Heart right ventricle (tissue), 16 donors: ENCODE data around the gene FAM13B. TPM values are rescaled to one million over a fixed set of nuclear protein-coding genes. Genes with fewer than 3 reads are reported as not detected.
A peak's percentile ranks its signal among the peaks of the same experiment; 100 is the strongest.

Source experiments
- ATAC-seq, 8 donors: fragments of 200-7000 bp; cut with Tn5 transposase; one replicate each; pipeline ENCODE4 v1.9.1; 2020; ENCODE audit warnings: mild to moderate bottlenecking in 8 of 8, moderate library complexity in 8 of 8, moderate number of reproducible peaks in 1 of 8
- DNase-seq, 2 donors: peaks; one replicate each; pipeline ENCODE4 v3.0.0-alpha.2; 2020
- H3K27ac ChIP-seq, 10 donors: fragments of 200-600 bp; sonication (generic) in 2 of 10; one replicate each; pipeline versions ENCODE4 v1.5.0 to v1.8.0; 2020 to 2022; ENCODE audit warnings: mild to moderate bottlenecking in 3 of 10
- H3K27me3 ChIP-seq, 7 donors: fragments of 200-600 bp; one replicate each; pipeline ENCODE4 v1.8.0; 2021 to 2022; ENCODE audit warnings: mild to moderate bottlenecking in 2 of 7
- H3K36me3 ChIP-seq, 9 donors: fragments of 200-600 bp; sonication (generic) in 1 of 9; one replicate each; pipeline versions ENCODE4 v1.5.0 to v1.8.0; 2020 to 2022; ENCODE audit warnings: mild to moderate bottlenecking in 2 of 9
- H3K4me1 ChIP-seq, 9 donors: fragments of 200-600 bp; sonication (generic) in 1 of 9; one replicate each; pipeline versions ENCODE4 v1.5.0 to v1.8.0; 2020 to 2022; ENCODE audit warnings: mild to moderate bottlenecking in 4 of 9
- H3K4me3 ChIP-seq, 10 donors: fragments of 200-600 bp; sonication (generic) in 2 of 10; one replicate each; pipeline versions ENCODE4 v1.5.0 to v1.8.0; 2020 to 2022; ENCODE audit warnings: mild to moderate bottlenecking in 7 of 10, moderate library complexity in 2 of 10
- H3K9me3 ChIP-seq, 11 donors: fragments of 200-600 bp in 10 of 11; sonication (generic) in 2 of 11; one replicate each; pipeline versions ENCODE4 v1.5.0 to v1.8.0; 2013 to 2022; ENCODE audit warnings: mild to moderate bottlenecking in 2 of 11, control low read depth in 1 of 11, moderate library complexity in 1 of 11
- WGBS, 2 donors: extraction: QIAGEN DNeasy Blood & Tissue Kit; methylation state at CpG; one replicate each; pipeline ENCODE4 v1.1.7; 2013; ENCODE audit warnings: inconsistent platforms in 1 of 2; 5-methylcytosine and 5-hydroxymethylcytosine counted together
- intact Hi-C, 10 donors: fragments of 100-400 bp; cut with DNase I; formaldehyde crosslinking; loops; one replicate each; pipeline versions ENCODE4 v1.11.1 to v1.14.2; 2022
- polyA plus RNA-seq, 2 donors: library from polyadenylated mRNA; stranded (reverse); fragments of 200-250 nt; gene quantifications; one replicate each; pipeline ENCODE4 v1.2.3, GENCODE V29; 2013
- total RNA-seq, 10 donors: library from RNA; stranded (reverse); fragmentation: NEBNext Ultra II Directional in 3 of 10; extraction: Animal tissue kit (Norgen Biotek cat#: 25700) in 3 of 10; gene quantifications; one replicate each; pipeline versions ENCODE4 v1.2.1 to v1.2.4, GENCODE V29; 2021 to 2023
- TF ChIP-seq, protein P1 (sequence below), 9 donors: fragments of 200-600 bp; sonication (generic) in 2 of 9; IDR thresholded peaks; one replicate each; pipeline versions ENCODE4 v1.5.0 to v1.8.0; 2021 to 2022; ENCODE audit warnings: antibody characterized with exemption in 9 of 9, mild to moderate bottlenecking in 5 of 9, moderate library complexity in 1 of 9
- donor health status: Arrhythmogenic right ventricular cardiomyopathy.
- donor health status: ischemic (EF 13 %, LVEDD 7.1; RV severe dilation, severe dysfunction).
- donor health status: healthy with polysubstance abuse.
- donor health status: DM: no; HTN: yes; CAD: no.
- donor health status: DM: no; HTN: no; CAD: no.
- donor health status: ischemic (EF 25% LVEDD 6.9; RV normal size, moderate dysfunction).
- donor health status: ischemic (EF 25% LVEDD 5.7; RV mildly dilated, moderate dysfunction).
- donor health status: healthy.
- donor health status: DM: yes; HTN: yes; CAD: no.
- donor health status: Ischemic cardiomyopathy.
- donor health status: ischemic (EF 35%, LVEDD 5.7; RV mildly dilated, moderate dysfunction).
- donor health status: nonischemic (EF 11% LVEDD 7.7; RV severe dilation, severe dysfunction).
- donor health status: DM: yes; HTN: yes; CAD: no.
- donor health status: PGD.
- donor health status: ischemic (EF 29% LVEDD 5.4; RV normal size, mild dysfunction).
- donor health status: nonischemic (EF 23%, LVEDD 6.1; RV moderate dilation, normal function).

FAM13B gene
- total and polyA plus RNA-seq, 12 donors = 8.8 to 47.4 (median 31.6) TPM

GRCh38 chr5:138011991-138012390 lies 20.9 kb downstream of the FAM13B start:
- H3K27ac ChIP-seq = no peak overlapping the region
- no peaks in the 10 kb centered on the region for H3K4me1 ChIP-seq
- TF ChIP-seq, protein P1, sequence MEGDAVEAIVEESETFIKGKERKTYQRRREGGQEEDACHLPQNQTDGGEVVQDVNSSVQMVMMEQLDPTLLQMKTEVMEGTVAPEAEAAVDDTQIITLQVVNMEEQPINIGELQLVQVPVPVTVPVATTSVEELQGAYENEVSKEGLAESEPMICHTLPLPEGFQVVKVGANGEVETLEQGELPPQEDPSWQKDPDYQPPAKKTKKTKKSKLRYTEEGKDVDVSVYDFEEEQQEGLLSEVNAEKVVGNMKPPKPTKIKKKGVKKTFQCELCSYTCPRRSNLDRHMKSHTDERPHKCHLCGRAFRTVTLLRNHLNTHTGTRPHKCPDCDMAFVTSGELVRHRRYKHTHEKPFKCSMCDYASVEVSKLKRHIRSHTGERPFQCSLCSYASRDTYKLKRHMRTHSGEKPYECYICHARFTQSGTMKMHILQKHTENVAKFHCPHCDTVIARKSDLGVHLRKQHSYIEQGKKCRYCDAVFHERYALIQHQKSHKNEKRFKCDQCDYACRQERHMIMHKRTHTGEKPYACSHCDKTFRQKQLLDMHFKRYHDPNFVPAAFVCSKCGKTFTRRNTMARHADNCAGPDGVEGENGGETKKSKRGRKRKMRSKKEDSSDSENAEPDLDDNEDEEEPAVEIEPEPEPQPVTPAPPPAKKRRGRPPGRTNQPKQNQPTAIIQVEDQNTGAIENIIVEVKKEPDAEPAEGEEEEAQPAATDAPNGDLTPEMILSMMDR (IDR thresholded peaks at IDR 0.05) = no peak
- ATAC-seq = no peak
- H3K36me3 ChIP-seq = peaks cover 0 to 94% (median 29%) of the 10 kb centered on the region in 9 donors
- no peak overlapping the region for H3K4me3 ChIP-seq
- intact Hi-C loops = no loop called here
- no peaks in the 10 kb centered on the region for H3K9me3 ChIP-seq
- no peak for DNase-seq
- no peaks in the 10 kb centered on the region for H3K27me3 ChIP-seq

GRCh38 chr5:138000102-138000723 lies 32.7 kb downstream of the FAM13B start:
- Histone ChIP-seq H3K4me1 (peaks cover 0 to 49% (median 11%) of the 10 kb centered on the region in 9 donors), H3K27me3 (no peaks in the 10 kb centered on the region), H3K36me3 (peaks cover 0 to 73% (median 17%) of the 10 kb centered on the region in 9 donors), H3K4me3 (no peak overlapping the region), H3K9me3 (peaks cover 0 to 7% (median 0%) of the 10 kb centered on the region in 11 donors), H3K27ac (peak overlapping the region in 5 of 10 donors; percentile 5 to 23 (median 17))
- ATAC-seq (peak in 5 of 8 donors; percentile 39 to 85 (median 66)), DNase-seq (no peak)
- TF ChIP-seq, protein P1 (IDR thresholded peaks at IDR 0.05) = no peak
- WGBS, 2 donors = 85 to 88% methylated on average over 6 of the region's 6 CpGs
- intact Hi-C loops = no loop called here

- ATAC-seq = no peak
- intact Hi-C loops = no loop called here
- 96 to 97% methylated on average over 1 of the region's 1 CpG for WGBS, 2 donors
These were observed 35.1 kb downstream of the FAM13B start for GRCh38 chr5:137997726-137998213.

GRCh38 chr5:137995749-137996128 lies 37.1 kb downstream of the FAM13B start:
- no peak for DNase-seq
- Histone ChIP-seq H3K9me3 (peaks cover 0 to 7% (median 0%) of the 10 kb centered on the region in 11 donors), H3K4me1 (peaks cover 0 to 58% (median 23%) of the 10 kb centered on the region in 9 donors), H3K4me3 (no peak overlapping the region), H3K36me3 (peaks cover 0 to 56% (median 0%) of the 10 kb centered on the region in 9 donors), H3K27me3 (no peaks in the 10 kb centered on the region), H3K27ac (peak overlapping the region in 1 of 10 donors; percentile 22)
- TF ChIP-seq, protein P1 (IDR thresholded peaks at IDR 0.05) = no peak
- WGBS, 2 donors = 68 to 72% methylated on average over 3 of the region's 3 CpGs
- no peak for ATAC-seq
- intact Hi-C loops = no loop called here

More at GRCh38 chr5:137997726-137998213, 35.1 kb downstream of the FAM13B start:
- Histone ChIP-seq H3K9me3 (peaks cover 0 to 7% (median 0%) of the 10 kb centered on the region in 11 donors), H3K36me3 (peaks cover 0 to 59% (median 3%) of the 10 kb centered on the region in 9 donors), H3K4me3 (no peak overlapping the region), H3K27me3 (no peaks in the 10 kb centered on the region), H3K4me1 (peaks cover 0 to 58% (median 23%) of the 10 kb centered on the region in 9 donors), H3K27ac (no peak overlapping the region)
- TF ChIP-seq, protein P1 (IDR thresholded peaks at IDR 0.05) = no peak
- DNase-seq = no peak
